ENCODE data around the gene DKK1.

Gene DKK1

GRCh38 chr10:52316001-52316400 lies 1.9 kb downstream of the DKK1 start:
- no peak overlapping the region for H3K4me3 ChIP-seq (ENCODE audit: low read depth, low read length)
- in situ Hi-C loops (cut with HindIII; ENCODE audit: low sequenced_read_pairs), result no loop called here
- no peak for TF ChIP-seq CTCF (IDR thresholded peaks at IDR 0.05; ENCODE audit: low read depth, low read length, missing control alignments)
- DNase-seq (ENCODE audit: low read depth), result no peak

- no peak for TF ChIP-seq CTCF (IDR thresholded peaks at IDR 0.05; ENCODE audit: low read depth, low read length, missing control alignments)
- no peak overlapping the region for H3K4me3 ChIP-seq (ENCODE audit: low read depth, low read length)
- no peak for DNase-seq (ENCODE audit: low read depth)
- in situ Hi-C loops (cut with HindIII; ENCODE audit: low sequenced_read_pairs), result no loop called here
Observed at GRCh38 chr10:52316500-52316899, 2.4 kb downstream of the DKK1 start.

GRCh38 chr10:52318136-52318701 lies 4.1 kb downstream of the DKK1 start:
- DNase-seq (ENCODE audit: low read depth), result no peak
- in situ Hi-C loops (cut with HindIII; ENCODE audit: low sequenced_read_pairs), result no loop called here
- no peak overlapping the region for H3K4me3 ChIP-seq (ENCODE audit: low read depth, low read length)
- no peak for TF ChIP-seq CTCF (IDR thresholded peaks at IDR 0.05; ENCODE audit: low read depth, low read length, missing control alignments)

GRCh38 chr10:52318822-52319464 lies 4.9 kb downstream of the DKK1 start:
- peak; percentile 74 for DNase-seq (ENCODE audit: low read depth)
- in situ Hi-C loops (cut with HindIII; ENCODE audit: low sequenced_read_pairs), result no loop called here
- no peak for TF ChIP-seq CTCF (IDR thresholded peaks at IDR 0.05; ENCODE audit: low read depth, low read length, missing control alignments)
- no peak overlapping the region for H3K4me3 ChIP-seq (ENCODE audit: low read depth, low read length)

GRCh38 chr10:52319926-52320325 lies 5.8 kb downstream of the DKK1 start:
- TF ChIP-seq CTCF (IDR thresholded peaks at IDR 0.05; ENCODE audit: low read depth, low read length, missing control alignments), result no peak
- H3K4me3 ChIP-seq (ENCODE audit: low read depth, low read length), result no peak overlapping the region
- in situ Hi-C loops (cut with HindIII; ENCODE audit: low sequenced_read_pairs), result no loop called here
- DNase-seq (ENCODE audit: low read depth), result no peak

DNA sequence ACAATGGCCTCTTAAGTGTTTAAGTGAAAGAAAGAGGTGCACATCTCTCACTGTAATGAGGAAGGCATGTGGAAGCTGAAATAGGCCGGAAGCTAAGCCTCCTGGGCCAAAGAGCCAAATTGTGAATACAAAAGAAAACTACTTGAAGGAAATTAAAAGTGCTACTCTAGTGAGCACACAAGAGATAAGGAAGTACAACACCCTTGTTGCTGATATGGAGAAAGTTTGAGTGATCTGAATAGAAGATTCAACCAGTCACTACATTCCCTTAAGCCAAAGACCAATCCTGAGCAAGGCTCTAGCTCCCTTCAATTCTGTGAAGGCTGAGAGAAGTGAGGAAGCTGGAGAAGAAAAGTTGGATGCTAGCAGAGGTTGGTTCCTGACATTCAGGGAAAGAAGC lies 8.2 kb downstream of the DKK1 start:
- TF ChIP-seq CTCF (IDR thresholded peaks at IDR 0.05; ENCODE audit: low read depth, low read length, missing control alignments), result no peak
- in situ Hi-C loops (cut with HindIII; ENCODE audit: low sequenced_read_pairs), result no loop called here
- no peak overlapping the region for H3K4me3 ChIP-seq (ENCODE audit: low read depth, low read length)
- DNase-seq (ENCODE audit: low read depth), result no peak

All from astrocyte of the cerebellum (primary cell).